ENCODE data around the gene PSORS1C2. TPM values are rescaled to one million over a fixed set of nuclear protein-coding genes. Genes with fewer than 3 reads are reported as not detected.
"Not testable (repeated sequence)": the region's sequence is repeated elsewhere in the genome, so short reads cannot be mapped to it uniquely, and the experiment has no call there.

The PSORS1C2 gene
- total RNA-seq, 2 experiments from 2014 or later = not detected

GRCh38 chr6:31174378-31174777 is 35.5 kb upstream of the PSORS1C2 start:
- no peaks in the 10 kb centered on the region for H3K9me3 Mint-ChIP-seq (ENCODE audit: insufficient read depth)
- CTCF ChIA-PET = interaction anchor here (0.7 to 1.7 kb wide), 2 partner anchors 12 to 192 kb away, joined by 3 to 7 read pairs; no protein-coding TSS in a partner anchor
- peaks cover 23% of the 10 kb centered on the region for H3K4me1 Mint-ChIP-seq (ENCODE audit: low read depth)
- no peaks in the 10 kb centered on the region for H3K27me3 Mint-ChIP-seq (ENCODE audit: low read depth)
- no peak for ATAC-seq
- H3K4me3 Mint-ChIP-seq = no peak overlapping the region
- no peak overlapping the region for H3K27ac Mint-ChIP-seq
- no peak for DNase-seq
- POLR2A ChIA-PET = interaction anchor here (1.0 kb wide), 1 partner anchor 9 kb away, joined by 3 read pairs; no protein-coding TSS in a partner anchor
- no peaks in the 10 kb centered on the region for H3K36me3 Mint-ChIP-seq (ENCODE audit: low read depth)

- DNase-seq = no peak
- ATAC-seq = no peak
- H3K9me3 Mint-ChIP-seq (ENCODE audit: insufficient read depth) = no peaks in the 10 kb centered on the region
- no peaks in the 10 kb centered on the region for H3K36me3 Mint-ChIP-seq (ENCODE audit: low read depth)
- H3K4me1 Mint-ChIP-seq (ENCODE audit: low read depth) = peaks cover 14% of the 10 kb centered on the region
- H3K27me3 Mint-ChIP-seq (ENCODE audit: low read depth) = no peaks in the 10 kb centered on the region
- no peak overlapping the region for H3K4me3 Mint-ChIP-seq
- CTCF ChIA-PET = no interaction called here
- POLR2A ChIA-PET = no interaction called here
- H3K27ac Mint-ChIP-seq = no peak overlapping the region
Measured at GRCh38 chr6:31173406-31173805, 34.5 kb upstream of the PSORS1C2 start.

- H3K9me3 Mint-ChIP-seq (ENCODE audit: insufficient read depth) = no peaks in the 10 kb centered on the region
- no peaks in the 10 kb centered on the region for H3K27me3 Mint-ChIP-seq (ENCODE audit: low read depth)
- no peak overlapping the region for H3K4me3 Mint-ChIP-seq
- ChIA-PET CTCF (no interaction called here), POLR2A (no interaction called here)
- peaks cover 12% of the 10 kb centered on the region for H3K4me1 Mint-ChIP-seq (ENCODE audit: low read depth)
- ATAC-seq = no peak
- no peaks in the 10 kb centered on the region for H3K36me3 Mint-ChIP-seq (ENCODE audit: low read depth)
- DNase-seq = no peak
- H3K27ac Mint-ChIP-seq = no peak overlapping the region
Measured at GRCh38 chr6:31172973-31173384, 34.1 kb upstream of the PSORS1C2 start.

GRCh38 chr6:31171931-31172905 is 33.4 kb upstream of the PSORS1C2 start:
- no peak for DNase-seq
- peaks cover 12% of the 10 kb centered on the region for H3K4me1 Mint-ChIP-seq (ENCODE audit: low read depth)
- H3K9me3 Mint-ChIP-seq (ENCODE audit: insufficient read depth) = no peaks in the 10 kb centered on the region
- H3K4me3 Mint-ChIP-seq = no peak overlapping the region
- H3K36me3 Mint-ChIP-seq (ENCODE audit: low read depth) = no peaks in the 10 kb centered on the region
- peak overlapping the region; percentile 37 for H3K27ac Mint-ChIP-seq
- no peaks in the 10 kb centered on the region for H3K27me3 Mint-ChIP-seq (ENCODE audit: low read depth)
- CTCF ChIA-PET = no interaction called here
- POLR2A ChIA-PET = no interaction called here
- no peak for ATAC-seq

GRCh38 chr6:31170987-31171671 is 32.3 kb upstream of the PSORS1C2 start:
- peaks cover 10% of the 10 kb centered on the region for H3K4me1 Mint-ChIP-seq (ENCODE audit: low read depth)
- ChIA-PET POLR2A (no interaction called here), CTCF (no interaction called here)
- peaks cover 3% of the 10 kb centered on the region for H3K36me3 Mint-ChIP-seq (ENCODE audit: low read depth)
- ATAC-seq (no peak), DNase-seq (no peak)
- no peaks in the 10 kb centered on the region for H3K9me3 Mint-ChIP-seq (ENCODE audit: insufficient read depth)
- H3K27me3 Mint-ChIP-seq (ENCODE audit: low read depth) = no peaks in the 10 kb centered on the region
- H3K4me3 Mint-ChIP-seq = no peak overlapping the region
- no peak overlapping the region for H3K27ac Mint-ChIP-seq

- no peak for ATAC-seq
- no peak for DNase-seq
- Mint-ChIP-seq H3K4me1 (ENCODE audit: low read depth) (peaks cover 4% of the 10 kb centered on the region), H3K27ac (no peak within 1 kb of the TSS), H3K9me3 (ENCODE audit: insufficient read depth) (no peaks in the 10 kb centered on the region), H3K4me3 (no peak within 1 kb of the TSS), H3K36me3 (ENCODE audit: low read depth) (peaks cover 5% of the 10 kb centered on the region), H3K27me3 (ENCODE audit: low read depth) (no peaks in the 10 kb centered on the region)
- ChIA-PET CTCF (no interaction called here), POLR2A (no interaction called here)
Measured at GRCh38 chr6:31170600-31170881, 31.7 kb upstream of the PSORS1C2 start, which contains the start of gene POU5F1. TSS of gene POU5F1 (minus strand) at chr6:31170682. CDS start at chr6:31170620, 62 bp downstream.

GRCh38 chr6:31169858-31170599 is 31.2 kb upstream of the PSORS1C2 start:
- H3K4me3 Mint-ChIP-seq; DNase-seq; H3K9me3 Mint-ChIP-seq (ENCODE audit: insufficient read depth); H3K36me3 Mint-ChIP-seq (ENCODE audit: low read depth); H3K27ac Mint-ChIP-seq; H3K4me1 Mint-ChIP-seq (ENCODE audit: low read depth); CTCF ChIA-PET; H3K27me3 Mint-ChIP-seq (ENCODE audit: low read depth); ATAC-seq: not testable (repeated sequence)
- POLR2A ChIA-PET = interaction anchor here (1.1 kb wide), 1 partner anchor 11 kb away, joined by 3 read pairs; no protein-coding TSS in a partner anchor

GRCh38 chr6:31169123-31169857 is 30.4 kb upstream of the PSORS1C2 start:
- H3K9me3 Mint-ChIP-seq (ENCODE audit: insufficient read depth) = no peaks in the 10 kb centered on the region
- no peak overlapping the region for H3K4me3 Mint-ChIP-seq
- H3K27ac Mint-ChIP-seq = no peak overlapping the region
- H3K27me3 Mint-ChIP-seq (ENCODE audit: low read depth) = no peaks in the 10 kb centered on the region
- H3K4me1 Mint-ChIP-seq (ENCODE audit: low read depth) = no peaks in the 10 kb centered on the region
- H3K36me3 Mint-ChIP-seq (ENCODE audit: low read depth) = peaks cover 8% of the 10 kb centered on the region
- DNase-seq = no peak
- ATAC-seq = no peak
- ChIA-PET POLR2A (interaction anchor here (1.1 kb wide), 1 partner anchor 10 kb away, joined by 3 read pairs; no protein-coding TSS in a partner anchor), CTCF (no interaction called here)

- no peaks in the 10 kb centered on the region for H3K27me3 Mint-ChIP-seq (ENCODE audit: low read depth)
- no peak overlapping the region for H3K27ac Mint-ChIP-seq
- DNase-seq (no peak), ATAC-seq (no peak)
- peaks cover 1% of the 10 kb centered on the region for H3K4me1 Mint-ChIP-seq (ENCODE audit: low read depth)
- ChIA-PET CTCF (no interaction called here), POLR2A (no interaction called here)
- no peaks in the 10 kb centered on the region for H3K9me3 Mint-ChIP-seq (ENCODE audit: insufficient read depth)
- H3K36me3 Mint-ChIP-seq (ENCODE audit: low read depth) = peaks cover 12% of the 10 kb centered on the region
- no peak overlapping the region for H3K4me3 Mint-ChIP-seq
Measured at GRCh38 chr6:31168606-31169005, 29.7 kb upstream of the PSORS1C2 start.

- Mint-ChIP-seq H3K9me3 (ENCODE audit: insufficient read depth) (no peaks in the 10 kb centered on the region), H3K4me1 (ENCODE audit: low read depth) (peaks cover 18% of the 10 kb centered on the region), H3K27ac (no peak overlapping the region), H3K27me3 (ENCODE audit: low read depth) (no peaks in the 10 kb centered on the region), H3K36me3 (ENCODE audit: low read depth) (peaks cover 37% of the 10 kb centered on the region), H3K4me3 (no peak overlapping the region)
- ATAC-seq = no peak
- DNase-seq = no peak
- CTCF ChIA-PET = no interaction called here
- POLR2A ChIA-PET = no interaction called here
Measured at GRCh38 chr6:31165986-31166385, 27.1 kb upstream of the PSORS1C2 start.

- H3K4me3 Mint-ChIP-seq; CTCF ChIA-PET; DNase-seq; ATAC-seq; H3K27me3 Mint-ChIP-seq (ENCODE audit: low read depth); H3K27ac Mint-ChIP-seq; H3K9me3 Mint-ChIP-seq (ENCODE audit: insufficient read depth): not testable (repeated sequence)
- peaks cover 41% of the 10 kb centered on the region for H3K36me3 Mint-ChIP-seq (ENCODE audit: low read depth)
- POLR2A ChIA-PET = interaction anchor here (0.9 kb wide), 1 partner anchor 10 kb away, joined by 3 read pairs; no protein-coding TSS in a partner anchor
- H3K4me1 Mint-ChIP-seq (ENCODE audit: low read depth) = peaks cover 23% of the 10 kb centered on the region
Measured at GRCh38 chr6:31165064-31165832, 26.4 kb upstream of the PSORS1C2 start.

Measured in activated CD8-positive, alpha-beta T cell treated with anti-CD3 and anti-CD28 coated beads, Interleukin-2, amount 10 ng/mL, durations not matched to agents 7 days and 5 days (primary cell).